Neuron (in vitro differentiated cells): ENCODE data around the gene IWS1.
"Not testable (repeated sequence)": the region's sequence is repeated elsewhere in the genome, so short reads cannot be mapped to it uniquely, and the experiment has no call there.

Experiments used
- H2AFZ ChIP-seq: one replicate; pipeline ENCODE4 v1.6.1; 2013; ENCODE audit warnings: low read depth, mild to moderate bottlenecking, inconsistent platforms, low read length, moderate library complexity
- H3K27me3 ChIP-seq: one replicate; pipeline ENCODE4 v1.6.1; 2013; ENCODE audit warnings: low read length; ENCODE audit not compliant: insufficient read depth
- H3K36me3 ChIP-seq: one replicate; pipeline ENCODE4 v1.6.1; 2013; ENCODE audit warnings: low read length; ENCODE audit not compliant: insufficient read depth
- H3K4me1 ChIP-seq: one replicate; pipeline ENCODE4 v1.6.1; 2013; ENCODE audit warnings: low read length; ENCODE audit not compliant: insufficient read depth
- H3K4me3 ChIP-seq: 2 replicates; pipeline ENCODE4 v1.5.1; 2013; ENCODE audit warnings: mild to moderate bottlenecking, low read length, moderate library complexity
- H3K9me3 ChIP-seq: one replicate; pipeline ENCODE4 v1.6.1; 2013; ENCODE audit warnings: low read length

Gene IWS1

DNA sequence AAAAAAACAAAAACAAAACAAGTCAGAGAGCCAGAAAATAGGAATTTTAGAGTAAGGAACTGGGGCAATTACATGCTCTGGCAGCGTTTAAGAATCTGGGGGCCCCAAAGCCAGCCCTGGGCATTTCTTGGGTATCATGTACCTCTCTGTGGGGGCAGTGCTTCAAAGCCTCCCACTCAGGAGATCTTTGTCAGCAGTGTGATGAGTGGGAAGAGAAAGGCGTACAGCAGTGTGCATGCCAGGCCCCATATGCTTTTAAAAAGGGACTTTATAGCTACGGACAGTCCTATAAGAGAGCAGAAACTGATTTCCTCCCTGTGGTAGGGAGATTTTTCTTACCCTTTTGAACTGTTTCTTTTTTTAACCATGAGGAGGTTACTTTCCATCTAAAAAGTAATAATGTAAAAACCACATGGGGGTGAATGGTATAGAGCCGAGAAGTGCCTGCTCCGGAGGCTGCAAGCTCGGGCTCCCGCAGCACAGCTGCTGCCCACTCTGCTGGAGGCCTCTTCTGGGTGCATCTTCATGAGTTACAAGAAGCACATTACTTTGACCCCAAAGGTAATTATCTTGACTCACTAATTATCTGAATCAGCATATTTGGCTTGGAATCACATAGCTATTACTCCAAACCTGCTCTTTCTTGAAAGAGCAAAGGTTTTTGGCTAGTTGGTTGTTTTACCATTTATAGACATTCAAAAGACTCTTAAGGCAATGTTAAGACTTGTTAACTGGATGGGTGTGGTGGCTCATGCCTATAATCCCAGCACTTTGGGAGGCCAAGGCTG is 61.6 kb downstream of the IWS1 start:
- H3K27me3 ChIP-seq = no peaks in the 10 kb centered on the region
- H3K4me3 ChIP-seq = no peak overlapping the region
- no peaks in the 10 kb centered on the region for H3K4me1 ChIP-seq
- peaks cover 2% of the 10 kb centered on the region for H3K9me3 ChIP-seq
- no peaks in the 10 kb centered on the region for H3K36me3 ChIP-seq
- no peak overlapping the region for H2AFZ ChIP-seq

DNA sequence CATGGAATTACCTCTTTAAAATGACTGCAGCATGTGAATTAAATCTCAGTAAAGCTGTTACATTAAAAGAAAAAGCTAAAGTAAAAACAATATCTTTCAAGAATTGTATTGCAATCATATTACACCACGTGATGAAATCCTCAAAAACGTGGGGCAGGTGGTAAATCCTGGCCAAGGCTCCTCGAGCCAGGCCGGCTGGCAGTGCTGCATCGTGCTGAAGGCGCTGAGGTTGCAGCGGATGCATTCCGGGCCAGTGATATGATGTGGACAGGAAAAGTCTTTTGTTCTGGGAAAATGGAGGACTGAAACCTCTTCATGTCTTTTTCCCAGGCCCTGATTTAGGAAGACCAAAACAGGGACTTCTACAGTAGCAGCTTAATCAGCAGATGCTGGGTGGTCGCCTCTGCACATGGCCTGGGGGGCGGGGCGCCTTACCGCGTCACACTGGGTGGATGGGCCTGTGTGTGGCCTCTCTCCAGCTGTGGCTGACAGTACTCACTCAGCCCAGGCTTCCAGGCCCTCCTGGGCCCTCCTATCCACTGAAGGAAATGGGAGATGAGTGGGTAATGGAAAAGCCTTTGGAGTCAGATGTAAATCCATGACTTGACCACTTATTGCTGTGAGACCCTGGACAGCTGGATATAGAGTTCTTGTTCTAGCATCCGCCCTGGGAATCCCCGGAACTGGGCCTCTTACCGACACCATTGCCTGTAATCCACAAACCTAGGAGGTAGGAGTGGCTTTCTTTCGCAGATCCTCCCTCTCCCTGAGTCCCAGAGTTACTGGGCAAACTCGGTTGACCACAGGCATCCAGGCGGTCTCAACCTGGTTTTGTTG is 62.9 kb downstream of the IWS1 start:
- Histone ChIP-seq H3K4me1 (no peaks in the 10 kb centered on the region), H2AFZ (peak overlapping the region; percentile 13), H3K9me3 (peaks cover 2% of the 10 kb centered on the region)

DNA sequence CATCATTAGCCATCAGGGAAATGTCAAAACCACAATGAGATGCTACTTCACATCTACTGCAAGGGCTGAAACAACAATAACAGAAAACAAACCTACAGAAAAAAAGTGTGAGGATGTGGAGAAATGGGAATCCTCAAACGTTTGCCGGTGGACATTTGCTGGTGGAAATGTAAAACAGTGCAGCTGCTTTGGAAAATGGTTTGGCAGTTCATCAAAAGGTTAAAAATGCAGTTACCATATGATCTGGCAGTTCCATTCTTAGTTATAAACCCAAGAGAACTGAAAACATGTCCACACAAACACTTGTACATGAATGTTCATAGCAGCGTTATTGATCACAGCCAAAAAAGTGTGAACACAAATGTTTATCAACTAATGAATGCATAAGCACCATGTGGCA is 63.8 kb downstream of the IWS1 start:
- peaks cover 2% of the 10 kb centered on the region for H3K9me3 ChIP-seq
- H3K4me3 ChIP-seq = no peak overlapping the region
- no peaks in the 10 kb centered on the region for H3K36me3 ChIP-seq
- no peaks in the 10 kb centered on the region for H3K4me1 ChIP-seq
- no peak overlapping the region for H2AFZ ChIP-seq
- no peaks in the 10 kb centered on the region for H3K27me3 ChIP-seq

More for the DNA sequence above, 62.9 kb downstream of the IWS1 start:
- Histone ChIP-seq H3K36me3 (no peaks in the 10 kb centered on the region), H3K4me3 (no peak overlapping the region), H3K27me3 (no peaks in the 10 kb centered on the region)

DNA sequence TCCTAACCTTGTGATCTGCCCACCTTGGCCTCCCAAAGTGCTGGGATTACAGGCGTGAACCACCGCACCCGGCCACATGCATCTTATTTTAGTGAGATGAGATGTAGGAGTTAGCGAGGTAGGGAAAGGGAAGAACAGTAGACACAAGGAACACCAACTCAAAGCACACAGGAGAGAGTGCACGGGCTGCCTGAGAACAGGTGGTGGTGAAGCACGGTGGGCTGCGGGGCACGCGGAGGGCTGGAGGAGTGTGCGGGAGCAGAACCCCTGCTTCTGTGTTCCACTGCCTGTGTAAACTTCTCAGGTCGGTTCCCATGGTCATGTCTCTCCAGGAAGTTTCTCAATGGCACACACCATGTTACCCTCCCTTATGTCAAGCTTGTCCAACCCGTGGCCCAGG is 69.3 kb downstream of the IWS1 start:
- H3K27me3 ChIP-seq = no peaks in the 10 kb centered on the region
- H3K4me1 ChIP-seq = peaks cover 13% of the 10 kb centered on the region

DNA sequence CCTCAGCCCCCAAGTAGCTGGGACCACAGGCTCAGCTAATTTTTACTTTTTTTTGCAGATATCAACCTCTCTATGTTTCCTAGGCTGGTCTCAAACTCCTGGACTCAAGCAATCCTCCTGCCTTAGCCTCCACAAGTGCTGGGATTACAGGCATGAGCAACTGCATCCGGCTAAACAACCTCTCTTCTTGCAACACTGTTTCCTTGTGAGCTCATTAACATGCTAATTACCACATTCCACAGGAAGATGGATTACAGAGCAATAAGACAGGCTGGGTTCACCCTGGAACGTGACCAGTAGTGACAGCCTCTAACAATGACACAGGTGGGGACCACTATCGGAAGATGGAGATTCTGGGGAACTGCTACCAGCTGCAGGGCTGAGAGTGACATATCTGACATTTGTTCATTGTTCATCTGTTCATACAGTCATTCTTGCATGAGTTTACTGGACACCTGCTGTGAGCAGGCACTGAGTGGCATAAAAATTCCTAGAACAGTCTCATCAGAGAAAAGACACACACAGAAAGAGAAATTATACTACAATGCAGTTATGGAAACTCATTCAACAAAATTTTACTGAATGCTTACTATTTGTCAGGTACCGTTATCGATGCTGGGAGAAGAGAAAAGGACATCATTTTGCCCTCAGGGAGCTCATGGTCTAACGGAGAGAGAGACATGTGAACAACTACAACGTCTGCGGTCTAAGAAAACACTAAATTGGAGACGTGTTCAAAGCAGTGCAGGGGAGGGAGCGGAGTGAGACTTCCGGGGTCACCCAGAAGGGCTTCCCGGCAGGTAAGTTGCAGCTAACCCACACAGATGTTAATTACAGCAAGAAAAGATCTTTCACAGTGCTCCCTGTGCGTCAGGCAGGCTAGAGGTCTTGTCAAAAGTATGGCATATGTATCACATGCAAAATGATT is 70.5 kb downstream of the IWS1 start:
- H3K27me3 ChIP-seq = no peaks in the 10 kb centered on the region
- no peak overlapping the region for H3K4me3 ChIP-seq
- H2AFZ ChIP-seq = no peak overlapping the region
- H3K9me3 ChIP-seq = no peaks in the 10 kb centered on the region
- H3K4me1 ChIP-seq = peaks cover 13% of the 10 kb centered on the region
- H3K36me3 ChIP-seq = no peaks in the 10 kb centered on the region

More for the DNA sequence above, 69.3 kb downstream of the IWS1 start:
- Histone ChIP-seq H3K9me3 (no peaks in the 10 kb centered on the region), H3K36me3 (no peaks in the 10 kb centered on the region), H2AFZ (no peak overlapping the region), H3K4me3 (no peak overlapping the region)

DNA sequence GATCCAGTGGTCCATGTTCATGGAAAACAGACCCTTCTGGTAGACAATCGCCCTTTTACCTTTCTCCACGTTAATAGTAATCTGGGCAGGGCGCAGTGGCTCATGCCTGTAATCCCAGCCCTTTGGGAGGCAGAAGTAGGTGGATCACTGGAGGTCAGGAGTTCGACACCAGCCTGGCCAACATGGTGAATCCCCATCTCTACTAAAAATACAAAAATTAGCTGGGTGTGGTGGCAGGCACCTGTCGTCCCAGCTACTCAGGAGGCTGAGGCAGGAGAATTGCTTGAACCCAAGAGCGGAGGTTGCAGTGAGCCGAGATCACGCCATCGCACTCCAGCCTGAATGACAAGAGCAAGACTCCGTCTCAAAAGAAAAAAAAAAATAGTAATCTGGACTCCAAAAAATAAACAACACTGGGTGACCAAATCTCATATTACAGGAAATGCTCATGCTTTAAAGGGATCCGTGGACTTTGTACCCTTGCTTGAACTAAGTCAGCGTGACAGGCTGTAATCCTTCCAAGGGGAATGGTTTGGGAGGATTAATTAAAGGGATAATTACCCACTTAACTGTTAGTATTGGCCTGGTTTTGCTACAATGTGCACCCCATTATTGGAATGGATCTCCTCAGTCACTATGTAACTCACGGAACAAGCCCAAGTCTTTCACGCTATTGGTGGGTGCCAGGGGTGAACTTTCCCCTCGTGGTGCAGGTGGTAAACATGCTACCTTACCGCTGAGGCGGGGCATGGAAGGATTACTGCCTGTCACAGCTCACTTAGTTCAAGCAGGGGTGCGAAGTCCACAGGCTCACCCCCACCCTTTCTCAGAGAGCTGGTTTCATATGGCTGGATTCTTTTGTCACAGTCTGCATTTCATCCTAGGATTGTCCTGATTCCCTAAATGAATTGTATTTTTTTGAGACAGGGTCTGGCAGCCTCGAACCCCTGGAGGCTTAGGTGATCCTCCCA is 71.4 kb downstream of the IWS1 start:
- no peaks in the 10 kb centered on the region for H3K9me3 ChIP-seq
- H2AFZ ChIP-seq = no peak overlapping the region
- no peaks in the 10 kb centered on the region for H3K36me3 ChIP-seq
- no peak overlapping the region for H3K4me3 ChIP-seq
- H3K27me3 ChIP-seq = no peaks in the 10 kb centered on the region
- peaks cover 13% of the 10 kb centered on the region for H3K4me1 ChIP-seq

DNA sequence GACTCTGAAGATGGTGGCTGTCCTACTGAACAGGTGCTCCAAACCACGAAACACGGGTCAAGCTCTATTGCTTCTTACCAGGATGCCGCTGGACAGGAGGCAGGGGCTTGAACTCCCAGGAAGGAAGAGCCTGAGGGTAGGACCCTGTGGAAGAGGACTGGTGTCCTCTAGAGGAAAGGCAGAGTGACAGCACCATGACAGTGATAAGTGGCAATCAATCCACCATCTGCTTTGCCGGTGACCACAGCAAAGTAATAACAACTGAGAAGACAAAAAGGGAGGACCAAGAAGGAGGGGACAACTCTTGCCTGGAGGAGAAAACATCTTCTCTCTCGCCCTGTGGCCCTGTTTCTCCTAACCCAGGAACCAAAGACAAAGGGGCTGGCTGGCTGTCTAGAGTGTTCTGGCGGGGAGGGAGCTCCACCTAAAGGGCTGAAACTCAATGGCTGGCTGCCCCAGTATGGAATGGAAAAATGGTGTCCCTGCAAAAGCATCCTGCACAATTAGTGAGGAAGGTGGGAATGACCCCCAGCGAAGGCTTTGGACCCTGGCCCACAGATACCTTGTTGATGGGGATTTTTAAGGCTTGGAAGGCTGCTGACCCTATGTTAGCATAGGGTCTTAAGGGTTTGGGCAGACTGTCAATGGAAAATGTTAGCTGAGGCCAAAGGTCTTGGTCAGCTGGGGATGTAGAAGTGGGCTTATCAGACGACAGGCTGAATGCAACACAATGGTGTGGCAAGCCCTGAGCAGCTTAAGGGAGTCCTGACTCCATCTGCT is 72.7 kb downstream of the IWS1 start:
- H3K36me3 ChIP-seq = no peaks in the 10 kb centered on the region
- H2AFZ ChIP-seq = no peak overlapping the region
- no peaks in the 10 kb centered on the region for H3K27me3 ChIP-seq
- H3K4me1 ChIP-seq = peaks cover 13% of the 10 kb centered on the region
- no peak overlapping the region for H3K4me3 ChIP-seq
- no peaks in the 10 kb centered on the region for H3K9me3 ChIP-seq

DNA sequence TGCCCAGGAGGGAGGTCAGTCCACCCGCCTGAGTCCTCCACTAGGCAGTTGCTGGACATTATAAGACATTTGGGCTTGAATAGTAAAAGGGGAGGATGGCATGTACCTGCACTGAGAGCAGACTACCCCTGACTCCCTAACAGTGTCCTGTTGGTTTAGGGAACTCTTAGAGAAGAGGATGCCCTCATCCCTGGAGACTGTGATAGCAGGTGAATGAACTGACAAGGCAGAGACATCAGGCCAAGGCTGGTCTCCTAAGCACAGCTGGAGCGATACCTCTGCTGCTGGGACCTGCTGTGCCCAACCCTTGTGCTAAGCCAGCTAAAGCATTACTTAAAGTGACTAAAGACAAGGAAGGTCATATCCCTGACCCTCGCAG is 73.3 kb downstream of the IWS1 start:
- Histone ChIP-seq H2AFZ (no peak overlapping the region), H3K4me3 (no peak overlapping the region), H3K36me3 (no peaks in the 10 kb centered on the region), H3K27me3 (no peaks in the 10 kb centered on the region), H3K9me3 (no peaks in the 10 kb centered on the region), H3K4me1 (peaks cover 13% of the 10 kb centered on the region)

DNA sequence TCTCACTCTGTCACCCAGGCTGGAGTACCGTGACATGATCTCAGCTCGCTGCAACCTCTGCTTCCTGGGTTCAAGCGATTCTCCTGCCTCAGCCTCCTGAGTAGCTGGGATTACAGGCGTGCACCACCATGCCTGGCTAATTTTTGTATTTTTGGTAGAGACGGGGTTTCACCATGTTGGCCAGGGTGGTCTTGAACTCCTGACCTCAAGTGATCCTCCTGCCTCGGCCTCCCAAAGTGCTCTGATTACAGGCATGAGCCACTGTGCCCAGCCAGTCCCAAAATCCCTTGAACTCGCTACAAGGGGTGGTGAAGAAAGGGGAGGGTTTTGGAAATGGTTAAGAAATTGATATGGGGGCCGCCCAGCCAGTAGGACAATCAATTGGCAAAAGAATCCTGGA is 73.9 kb downstream of the IWS1 start:
- H3K36me3 ChIP-seq, H2AFZ ChIP-seq, H3K4me3 ChIP-seq, H3K27me3 ChIP-seq, H3K9me3 ChIP-seq: not testable (repeated sequence)
- peaks cover 13% of the 10 kb centered on the region for H3K4me1 ChIP-seq

DNA sequence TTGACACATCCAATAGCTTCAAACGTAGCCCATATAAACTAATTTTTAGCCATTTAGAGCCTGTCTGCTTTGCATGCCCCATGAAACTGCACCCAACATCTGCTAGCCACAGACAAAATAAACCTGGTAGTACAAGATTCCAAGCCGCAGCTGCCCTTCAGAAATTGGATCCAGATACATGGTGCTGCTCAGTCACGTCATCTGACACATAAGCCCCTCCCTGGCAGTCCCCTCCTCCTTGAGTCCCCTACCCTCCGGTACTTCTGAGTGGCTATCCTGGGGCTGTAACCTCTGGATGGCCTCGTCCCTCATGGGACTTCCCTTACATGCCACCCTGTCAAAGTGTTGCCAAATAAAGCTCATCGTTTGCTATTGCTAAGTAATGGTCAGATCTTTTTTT is 74.3 kb downstream of the IWS1 start:
- Histone ChIP-seq H2AFZ (no peak overlapping the region), H3K9me3 (no peaks in the 10 kb centered on the region), H3K36me3 (no peaks in the 10 kb centered on the region), H3K4me3 (no peak overlapping the region), H3K27me3 (no peaks in the 10 kb centered on the region), H3K4me1 (peaks cover 13% of the 10 kb centered on the region)

DNA sequence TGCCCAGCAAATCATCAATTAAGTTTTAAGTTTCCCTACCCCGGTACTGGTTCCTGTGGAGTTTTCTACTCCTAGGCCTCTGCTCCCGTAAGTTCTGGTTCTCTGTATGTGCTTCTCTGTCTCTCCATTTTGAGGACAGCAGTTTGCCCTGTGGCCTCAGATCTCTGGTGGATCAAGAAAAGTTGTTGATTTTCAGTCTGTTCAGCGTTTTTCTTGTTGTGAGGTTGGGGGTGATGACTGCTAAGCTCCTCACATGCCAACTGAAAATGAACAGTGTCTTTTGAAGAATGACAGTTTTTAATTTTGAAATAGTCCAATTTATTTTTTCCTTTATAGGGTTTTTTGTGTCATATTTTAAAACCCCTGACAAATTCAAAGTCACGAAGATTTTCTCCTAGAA is 76.4 kb downstream of the IWS1 start:
- no peaks in the 10 kb centered on the region for H3K4me1 ChIP-seq
- no peaks in the 10 kb centered on the region for H3K9me3 ChIP-seq
- no peak overlapping the region for H3K4me3 ChIP-seq
- no peaks in the 10 kb centered on the region for H3K27me3 ChIP-seq
- H2AFZ ChIP-seq = peak overlapping the region; percentile 43
- H3K36me3 ChIP-seq = no peaks in the 10 kb centered on the region
